IMR-90 (cell line): ENCODE data around the gene TNPO2. TPM values are rescaled to one million over a fixed set of nuclear protein-coding genes. Genes with fewer than 3 reads are reported as not detected.

Experiments
- ATAC-seq: fragments of 200-7000 bp; cut with Tn5 transposase; 2 replicates; pipeline ENCODE4 v1.9.1; 2020; ENCODE audit warnings: low read depth, mild to moderate bottlenecking, moderate library complexity
- BruUV-seq: library from RNA; stranded (reverse); fragments of 400-500 nt; replicated peaks from 2 replicates; lab custom pipeline; 2021; lab: Mats Ljungman, UMichigan
- CTCF ChIA-PET: fragments of 300-600 bp; formaldehyde crosslinking; extraction: SDS; loops from one replicate; lab custom pipeline; 2021; ENCODE audit warnings: antibody characterized with exemption; lab: Yijun Ruan, JAX
- POLR2A ChIA-PET: fragments of 300-600 bp; sonication (Branson Sonifier 250); formaldehyde crosslinking; loops from one replicate; lab custom pipeline; 2022; ENCODE audit warnings: antibody characterized with exemption; ENCODE audit not compliant: unreplicated experiment; lab: Charles Lee
- DNase-seq: peaks from one replicate; pipeline ENCODE4 v3.0.0; 2013
- H2AFZ ChIP-seq: replicated peaks from 2 replicates; pipeline ENCODE3; 2013; ENCODE audit warnings: low read length, mild to moderate bottlenecking; ENCODE audit not compliant: poor library complexity
- H2AK5ac ChIP-seq: 2 replicates; pipeline ENCODE4 v1.6.1; 2013; ENCODE audit warnings: low read depth, low read length, inconsistent platforms
- H2AK9ac ChIP-seq: replicated peaks from 2 replicates; pipeline ENCODE3; 2013; ENCODE audit warnings: mild to moderate bottlenecking, low read depth, low read length, moderate library complexity; ENCODE audit not compliant: poor library complexity
- H2BK120ac ChIP-seq: 2 replicates; pipeline ENCODE4 v1.6.1; 2013; ENCODE audit warnings: low read depth, low read length, inconsistent platforms
- H2BK15ac ChIP-seq: 3 replicates; pipeline ENCODE4 v1.6.1; 2013; ENCODE audit warnings: low read depth, low read length, inconsistent platforms
- H2BK20ac ChIP-seq: 2 replicates; pipeline ENCODE4 v1.6.1; 2013; ENCODE audit warnings: low read depth, mild to moderate bottlenecking, inconsistent platforms, low read length, moderate library complexity
- H2BK5ac ChIP-seq: 2 replicates; pipeline ENCODE4 v1.6.1; 2013; ENCODE audit warnings: mild to moderate bottlenecking, low read depth, low read length, inconsistent platforms; ENCODE audit not compliant: poor library complexity, severe bottlenecking
- H3K14ac ChIP-seq: replicated peaks from 2 replicates; pipeline ENCODE4 v1.6.1; 2013; ENCODE audit warnings: low read depth, low read length, inconsistent platforms
- H3K18ac ChIP-seq: 2 replicates; pipeline ENCODE4 v1.6.1; 2013; ENCODE audit warnings: low read depth, low read length, control low read depth
- H3K23ac ChIP-seq: 2 replicates; pipeline ENCODE4 v1.6.1; 2013; ENCODE audit warnings: low read depth, low read length, inconsistent platforms
- H3K27ac ChIP-seq: 2 replicates; pipeline ENCODE4 v1.5.1; 2013; ENCODE audit warnings: mild to moderate bottlenecking, control low read depth, low read length; ENCODE audit not compliant: insufficient read depth
- H3K27me3 ChIP-seq: 2 replicates; pipeline ENCODE4 v1.6.1; 2013; ENCODE audit warnings: low read length; ENCODE audit not compliant: control insufficient read depth, insufficient read depth
- H3K36me3 ChIP-seq: 2 replicates; pipeline ENCODE4 v1.6.1; 2013; ENCODE audit warnings: low read length, mixed read lengths; ENCODE audit not compliant: control insufficient read depth, insufficient read depth
- H3K4ac ChIP-seq: 2 replicates; pipeline ENCODE4 v1.6.1; 2013; ENCODE audit warnings: low read depth, low read length, inconsistent platforms
- H3K4me1 ChIP-seq: 2 replicates; pipeline ENCODE4 v1.6.1; 2013; ENCODE audit warnings: low read length, mixed read lengths; ENCODE audit not compliant: control insufficient read depth, insufficient read depth
- H3K4me2 ChIP-seq: 2 replicates; pipeline ENCODE4 v1.6.1; 2013; ENCODE audit warnings: low read depth, mild to moderate bottlenecking, control low read depth, low read length, moderate library complexity
- H3K4me3 ChIP-seq: 2 replicates; pipeline ENCODE4 v1.5.1; 2013; ENCODE audit warnings: low read depth, mild to moderate bottlenecking, control low read depth, low read length, moderate library complexity; ENCODE audit not compliant: insufficient read depth
- H3K56ac ChIP-seq: 2 replicates; pipeline ENCODE4 v1.6.1; 2013; ENCODE audit warnings: low read length, inconsistent platforms; ENCODE audit not compliant: insufficient read depth; ENCODE audit errors: extremely low read depth
- H3K79me1 ChIP-seq, 2 experiments: 2 replicates each; pipeline ENCODE4 v1.6.1; 2013; ENCODE audit warnings: low read length in 2 of 2, inconsistent platforms in 1 of 2, low read depth in 1 of 2
- H3K9ac ChIP-seq: 2 replicates; pipeline ENCODE4 v1.6.1; 2013; ENCODE audit warnings: low read depth, low read length, control low read depth
- H3K9me1 ChIP-seq: 2 replicates; pipeline ENCODE4 v1.6.1; 2013; ENCODE audit warnings: low read length, inconsistent platforms; ENCODE audit not compliant: insufficient read depth
- H3K9me3 ChIP-seq: 2 replicates; pipeline ENCODE4 v1.6.1; 2013; ENCODE audit warnings: low read length; ENCODE audit not compliant: control insufficient read depth, insufficient read depth
- H4K20me1 ChIP-seq: 2 replicates; pipeline ENCODE4 v1.6.1; 2013; ENCODE audit warnings: low read length, inconsistent platforms; ENCODE audit not compliant: insufficient read depth
- H4K5ac ChIP-seq: 2 replicates; pipeline ENCODE4 v1.6.1; 2013; ENCODE audit warnings: mild to moderate bottlenecking, low read depth, low read length, control low read depth
- H4K8ac ChIP-seq, 2 experiments: 2 replicates each; pipeline ENCODE4 v1.6.1; 2013; ENCODE audit warnings: low read depth in 2 of 2, low read length in 2 of 2, control low read depth in 1 of 2, inconsistent platforms in 1 of 2
- H4K91ac ChIP-seq: 2 replicates; pipeline ENCODE4 v1.6.1; 2013; ENCODE audit warnings: low read depth, low read length, inconsistent platforms; ENCODE audit not compliant: insufficient read depth
- BHLHE40 ChIP-seq: fragments of 150-350 bp; IDR thresholded peaks from 2 replicates; pipeline ENCODE4 v1.6.1; 2016; ENCODE audit warnings: mild to moderate bottlenecking, low read depth, low read length
- CEBPB ChIP-seq: IDR thresholded peaks from 2 replicates; pipeline ENCODE4 v1.6.1; 2012; ENCODE audit warnings: low read depth, low read length, improper control_type of control experiment
- CHD1 ChIP-seq: IDR thresholded peaks from 2 replicates; pipeline ENCODE4 v1.6.1; 2012; ENCODE audit warnings: low read depth, low read length, improper control_type of control experiment
- CTCF ChIP-seq: conservative IDR thresholded peaks from 2 replicates; pipeline ENCODE4 v1.5.1; 2012; ENCODE audit warnings: mild to moderate bottlenecking, low read depth, low read length, improper control_type of control experiment
- ELK1 ChIP-seq: fragments of 150-350 bp; IDR thresholded peaks from 2 replicates; pipeline ENCODE4 v1.6.1; 2016; ENCODE audit warnings: low read depth, mild to moderate bottlenecking, low read length, moderate library complexity, borderline replicate concordance
- FOS ChIP-seq: fragments of 150-350 bp; IDR thresholded peaks from 2 replicates; pipeline ENCODE4 v1.6.1; 2016; ENCODE audit warnings: low read depth, low read length
- MAFK ChIP-seq: IDR thresholded peaks from 2 replicates; pipeline ENCODE4 v1.6.1; 2012; ENCODE audit warnings: low read depth, low read length, improper control_type of control experiment
- MAZ ChIP-seq: IDR thresholded peaks from 2 replicates; pipeline ENCODE4 v1.6.1; 2012; ENCODE audit warnings: low read depth, mild to moderate bottlenecking, low read length, improper control_type of control experiment, moderate library complexity, borderline replicate concordance
- MXI1 ChIP-seq: IDR thresholded peaks from 2 replicates; pipeline ENCODE4 v1.6.1; 2012; ENCODE audit warnings: low read depth, mild to moderate bottlenecking, low read length, moderate library complexity, borderline replicate concordance
- NFE2L2 ChIP-seq: fragments of 150-350 bp; IDR thresholded peaks from 2 replicates; pipeline ENCODE4 v1.6.1; 2016; ENCODE audit warnings: low read depth, mild to moderate bottlenecking, low read length
- POLR2A ChIP-seq: IDR thresholded peaks from 2 replicates; pipeline ENCODE4 v1.6.1; 2012; ENCODE audit warnings: mild to moderate bottlenecking, low read depth, low read length
- RAD21 ChIP-seq: IDR thresholded peaks from 2 replicates; pipeline ENCODE4 v1.6.1; 2012; ENCODE audit warnings: low read length, improper control_type of control experiment
- RCOR1 ChIP-seq: IDR thresholded peaks from 2 replicates; pipeline ENCODE4 v1.6.1; 2012; ENCODE audit warnings: mild to moderate bottlenecking, low read length, improper control_type of control experiment; ENCODE audit not compliant: insufficient replicate concordance
- RFX5 ChIP-seq: IDR thresholded peaks from 2 replicates; pipeline ENCODE4 v1.8.0; 2012; ENCODE audit warnings: low read depth, mild to moderate bottlenecking, low read length, moderate library complexity
- SMC3 ChIP-seq: fragments of 150-350 bp; IDR thresholded peaks from 2 replicates; pipeline ENCODE4 v1.6.1; 2016; ENCODE audit warnings: low read depth, mild to moderate bottlenecking, antibody characterized with exemption, low read length, moderate library complexity
- USF2 ChIP-seq: fragments of 150-350 bp; IDR thresholded peaks from 2 replicates; pipeline ENCODE4 v1.6.1; 2017; ENCODE audit warnings: mild to moderate bottlenecking, antibody characterized with exemption, low read length, low read depth
- WGBS, 2 experiments: methylation state at CpG; one replicate each; pipeline versions ENCODE4 v1.1.5 to v1.1.7; 2013; ENCODE audit warnings: missing lambda C conversion rate in 2 of 2; ENCODE audit not compliant: insufficient read length in 1 of 2; ENCODE audit errors: extremely low coverage in 2 of 2; 5-methylcytosine and 5-hydroxymethylcytosine counted together
- dilution Hi-C: fragments of 300-500 bp; cut with HindIII; formaldehyde crosslinking; loops from one replicate; pipeline ENCODE4 v1.14.3; 2018; ENCODE audit warnings: low sequenced_read_pairs; ENCODE audit not compliant: unreplicated experiment
- in situ Hi-C: fragments of 300-500 bp; cut with MboI; formaldehyde crosslinking; loops from 3 replicates; pipeline ENCODE4 v1.14.3; 2019; ENCODE audit warnings: low sequenced_read_pairs, inconsistent platforms, mixed read lengths
- intact Hi-C: fragments of 100-400 bp; cut with micrococcal nuclease; formaldehyde crosslinking; loops from 2 replicates; pipeline ENCODE4 v1.10.0; 2022
- polyA plus RNA-seq, 3 experiments: library from polyadenylated mRNA; depleted of rRNA; stranded (reverse); fragments of >200 nt; gene quantifications; 2 replicates each; pipeline ENCODE4 v1.2.3, GENCODE V29; 2012; ENCODE audit warnings: low replicate concordance in 1 of 3
- total RNA-seq: library from RNA; depleted of rRNA; stranded (reverse); fragments of >200 nt; gene quantifications from 2 replicates; pipeline ENCODE4 v1.2.3, GENCODE V29; 2012

Gene TNPO2
- total and polyA plus RNA-seq, 2 of the 4 experiments (the other 2 are of a cell fraction), result 36.0 to 77.2 TPM

- Histone ChIP-seq H2AFZ (no peak overlapping the region), H3K9me1 (peaks cover 10% of the 10 kb centered on the region; the same call in 1 of the 2 replicates), H3K23ac (peak overlapping the region; percentile 78), H3K36me3 (peaks cover 25% of the 10 kb centered on the region), H4K20me1 (peaks cover 15% of the 10 kb centered on the region), H3K9me3 (no peaks in the 10 kb centered on the region), H3K56ac (peak overlapping the region; percentile 66; the same call in 1 of the 2 replicates), H3K4me3 (peak overlapping the region; percentile 91; the same call in 1 of the 2 replicates), H3K18ac (no peak overlapping the region), H3K27me3 (no peaks in the 10 kb centered on the region), H3K9ac (peak overlapping the region; percentile 92), H3K27ac (peak overlapping the region; percentile 85; the same call in 1 of the 2 replicates), H4K5ac (no peak overlapping the region), H3K4me1 (peaks cover 4% of the 10 kb centered on the region), H3K4me2 (peak overlapping the region; percentile 99), H2BK15ac (no peak overlapping the region), H2BK20ac (no peak overlapping the region), H2BK5ac (no peak overlapping the region), H4K91ac (no peak overlapping the region), H3K4ac (peak overlapping the region; percentile 41), H2AK9ac (peak overlapping the region; percentile 100), H3K79me1 (peaks cover 22 to 72% of the 10 kb centered on the region in 2 experiments), H3K14ac (peak overlapping the region; percentile 90; the same call in 1 of the 2 replicates), H2BK120ac (no peak overlapping the region), H2AK5ac (peak overlapping the region; percentile 20; the same call in 1 of the 2 replicates), H4K8ac (peak overlapping the region; percentile 18 to 95; a peak in 2 of 4 replicates)
- DNase-seq (no peak), ATAC-seq (no peak)
- BruUV-seq, result no TSS peak
- WGBS, 2 experiments, result no CpG with 5 or more reads among the region's 10 CpGs
- TF ChIP-seq CEBPB, result no peak
- no peak for TF ChIP-seq CTCF
- no peak for TF ChIP-seq USF2
- no peak for TF ChIP-seq CHD1
- TF ChIP-seq MXI1, result no peak
- no peak for TF ChIP-seq NFE2L2
- TF ChIP-seq POLR2A, result no peak
- TF ChIP-seq MAZ, result no peak
- TF ChIP-seq BHLHE40, result no peak
- no peak for TF ChIP-seq RAD21
- no peak for TF ChIP-seq MAFK
- no peak for TF ChIP-seq SMC3
- TF ChIP-seq RCOR1, result no peak
- TF ChIP-seq RFX5, result no peak
- TF ChIP-seq ELK1, result no peak
- TF ChIP-seq FOS, result no peak
- CTCF ChIA-PET, result no interaction called here
- POLR2A ChIA-PET, result no interaction called here
- in situ Hi-C loops (no loop called here), intact Hi-C loops (no loop called here), dilution Hi-C loops (no loop called here)
Observed at GRCh38 chr19:12720296-12720695, 3.4 kb downstream of the TNPO2 start.
